Adrenal gland (tissue), 5 donors: Measurements from ENCODE around the gene ICAM1.
"Not testable (repeated sequence)": the region's sequence is repeated elsewhere in the genome, so short reads cannot be mapped to it uniquely, and the experiment has no call there.

Source experiments
- CTCF ChIP-seq, 6 experiments: fragments of 450-650 bp in 4 of 6; fragments of 200-600 bp in 2 of 6; sonication (generic) in 1 of 6; IDR thresholded peaks; 1 replicate in 5 of 6; 2 replicates in 1 of 6; pipeline versions ENCODE4 v1.5.1 to v1.8.0; 2016 to 2021; ENCODE audit warnings: antibody characterized with exemption in 6 of 6, mild to moderate bottlenecking in 2 of 6, moderate library complexity in 1 of 6
- POLR2A ChIP-seq, 2 donors: fragments of 450-650 bp; IDR thresholded peaks; one replicate each; pipeline ENCODE4 v1.6.1; 2017; ENCODE audit warnings: antibody characterized with exemption in 2 of 2, mild to moderate bottlenecking in 2 of 2, moderate library complexity in 1 of 2
- donor health status: DM: no; HTN: no; CAD: no.

DNA sequence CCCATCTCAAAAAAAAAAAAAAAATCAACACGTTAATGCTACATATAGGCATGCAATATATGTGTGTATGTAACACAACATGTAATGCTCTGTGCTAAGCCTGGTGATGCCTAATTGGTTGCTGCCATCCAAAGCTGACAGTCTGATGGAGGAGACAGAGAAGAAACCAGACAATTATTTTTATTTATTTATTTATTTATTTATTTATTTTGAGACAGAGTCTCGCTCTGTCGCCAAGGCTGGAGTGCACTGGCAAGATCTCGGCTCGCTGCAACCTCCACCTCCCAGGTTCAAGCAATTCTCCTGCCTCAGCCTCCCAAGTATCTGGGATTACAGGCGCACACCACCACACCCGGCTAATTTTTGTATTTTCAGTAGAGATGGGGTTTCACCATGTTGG, 35.5 kb upstream of the ICAM1 start:
- TF ChIP-seq CTCF, POLR2A (IDR thresholded peaks at IDR 0.05): not testable (repeated sequence)
